K562 (cell line): ENCODE measurements around the gene CDKN1C. TPM values are rescaled to one million over a fixed set of nuclear protein-coding genes. Genes with fewer than 3 reads are reported as not detected.

ENCODE experiments used
- ATAC-seq: fragments of 200-7000 bp; cut with Tn5 transposase; 3 replicates; pipeline ENCODE4 v1.9.1; 2020; ENCODE audit warnings: moderate library complexity
- BruUV-seq: library from RNA; stranded (reverse); fragments of 400-500 nt; replicated peaks from 2 replicates; lab custom pipeline; 2021; lab: Mats Ljungman, UMichigan
- CTCF ChIA-PET: fragments of 300-600 bp; formaldehyde crosslinking; extraction: SDS; loops from one replicate; lab custom pipeline; 2021; ENCODE audit warnings: low intra/inter-chr PET ratio; lab: Yijun Ruan, JAX
- POLR2A ChIA-PET: fragments of 300-600, 350-650 bp; sonication (Branson Sonifier 250); formaldehyde crosslinking; extraction: SDS; loops from one replicate; lab custom pipeline; 2021; ENCODE audit warnings: antibody characterized with exemption, inconsistent platforms; lab: Yijun Ruan, JAX
- DNase-seq, 4 experiments: peaks; one replicate each; pipeline versions ENCODE4 v3.0.0 to v3.0.0-alpha.2; 2011 to 2018; ENCODE audit warnings: low spot score in 3 of 4, mixed read lengths in 3 of 4; ENCODE audit errors: extremely low read depth in 1 of 4
- FAIRE-seq: peaks from 2 replicates; lab custom pipeline; 2011; peaks lifted over from hg19 to GRCh38; lab: Jason Lieb, UNC
- H2AFZ ChIP-seq: 2 replicates; pipeline ENCODE4 v1.6.0; 2011; ENCODE audit warnings: low read depth, low read length, control low read depth, inconsistent platforms
- H3K27ac ChIP-seq: fragments of 200-600 bp; 3 replicates; pipeline ENCODE4 v1.8.0; 2011; ENCODE audit warnings: low read depth, mild to moderate bottlenecking, control low read depth, inconsistent platforms, low read length, moderate library complexity, mixed read lengths; ENCODE audit errors: extremely low read depth
- H3K27me3 ChIP-seq, 2 experiments: fragments of 300-600 bp in 1 of 2; 2 replicates in 1 of 2; 3 replicates in 1 of 2; pipeline versions ENCODE4 v1.6.0 to v1.8.0; 2011; ENCODE audit warnings: inconsistent platforms in 2 of 2, low read length in 2 of 2, mild to moderate bottlenecking in 1 of 2, mixed read lengths in 1 of 2, moderate library complexity in 1 of 2; ENCODE audit not compliant: control insufficient read depth in 2 of 2, insufficient read depth in 2 of 2
- H3K36me3 ChIP-seq: fragments of 300-600 bp; 3 replicates; pipeline ENCODE4 v1.8.0; 2011; ENCODE audit warnings: mild to moderate bottlenecking, low read length, inconsistent platforms; ENCODE audit not compliant: control insufficient read depth, insufficient read depth
- H3K4me1 ChIP-seq, 2 experiments: fragments of 200-600 bp in 1 of 2; replicated peaks in 1 of 2; 2 replicates in 1 of 2; 3 replicates in 1 of 2; pipeline versions ENCODE4 v1.5.1 to v1.8.0; 2011; ENCODE audit warnings: inconsistent platforms in 2 of 2, low read length in 2 of 2, mild to moderate bottlenecking in 1 of 2, mixed read lengths in 1 of 2, moderate library complexity in 1 of 2; ENCODE audit not compliant: control insufficient read depth in 2 of 2, insufficient read depth in 2 of 2
- H3K4me2 ChIP-seq: 2 replicates; pipeline ENCODE4 v1.6.1; 2011; ENCODE audit warnings: low read length, control low read depth, inconsistent platforms, mixed read lengths; ENCODE audit not compliant: insufficient read depth
- H3K4me3 ChIP-seq: fragments of 200-600 bp; sonication (generic), shearing (Covaris generic); 2 replicates; pipeline ENCODE4 v1.5.1; 2016; ENCODE audit warnings: control low read depth, inconsistent platforms
- H3K79me2 ChIP-seq: fragments of 200-600 bp; 3 replicates; pipeline ENCODE4 v1.8.0; 2011; ENCODE audit warnings: low read length, inconsistent platforms; ENCODE audit not compliant: control insufficient read depth, insufficient read depth
- H3K9ac ChIP-seq, 2 experiments: 2 replicates each; pipeline versions ENCODE4 v1.6.0 to v1.6.1; 2011; ENCODE audit warnings: low read depth in 2 of 2, low read length in 2 of 2, control low read depth in 1 of 2, inconsistent platforms in 1 of 2, mild to moderate bottlenecking in 1 of 2, mixed read lengths in 1 of 2; ENCODE audit not compliant: insufficient read depth in 1 of 2
- H3K9me1 ChIP-seq: one replicate; pipeline ENCODE4 v1.6.0; 2011; ENCODE audit warnings: inconsistent platforms, mild to moderate bottlenecking, low read length, moderate library complexity; ENCODE audit not compliant: control insufficient read depth, insufficient read depth
- H3K9me3 ChIP-seq: replicated peaks from 2 replicates; pipeline ENCODE4 v1.5.1; 2011; ENCODE audit warnings: low read depth, low read length, inconsistent platforms; ENCODE audit not compliant: control insufficient read depth, insufficient read depth
- H4K20me1 ChIP-seq: replicated peaks from 2 replicates; pipeline ENCODE4 v1.6.1; 2011; ENCODE audit warnings: low read length, inconsistent platforms, mixed read lengths; ENCODE audit not compliant: control insufficient read depth, insufficient read depth
- ARID2 ChIP-seq: fragments of 450-650 bp; IDR thresholded peaks from 2 replicates; pipeline ENCODE4 v1.6.1; 2017; ENCODE audit warnings: antibody characterized with exemption, mild to moderate bottlenecking
- BCL6 ChIP-seq: fragments of 250-450 bp; sonication (Bioruptor Pico); IDR thresholded peaks from 2 replicates; pipeline ENCODE4 v1.4.0; 2020
- CCNT2 ChIP-seq: IDR thresholded peaks from 2 replicates; pipeline ENCODE4 v1.6.1; 2011; ENCODE audit warnings: borderline replicate concordance, low read depth, mild to moderate bottlenecking, moderate library complexity, mixed read lengths, low read length; ENCODE audit not compliant: insufficient read length; ENCODE audit errors: extremely low read depth
- DPF2 ChIP-seq: fragments of 450-650 bp; IDR thresholded peaks from 2 replicates; pipeline ENCODE4 v1.6.1; 2016
- HDAC6 ChIP-seq: IDR thresholded peaks from 2 replicates; pipeline ENCODE4 v1.6.1; 2012; ENCODE audit warnings: low read depth, mild to moderate bottlenecking, control low read depth, inconsistent platforms, low read length, moderate library complexity
- HNRNPL ChIP-seq: fragments of 200-400 bp; formaldehyde crosslinking; IDR thresholded peaks from 2 replicates; pipeline ENCODE4 v1.6.1; 2017; ENCODE audit warnings: low read depth, mild to moderate bottlenecking, low read length
- RBM17 ChIP-seq: fragments of 200-400 bp; formaldehyde crosslinking; IDR thresholded peaks from 2 replicates; pipeline ENCODE4 v1.6.1; 2017; ENCODE audit warnings: low read depth, mild to moderate bottlenecking, low read length, borderline replicate concordance
- SUPT5H ChIP-seq: fragments of 450-650 bp; IDR thresholded peaks from 2 replicates; pipeline ENCODE4 v1.6.1; 2016
- ZNF311 ChIP-seq: fragments of 250-450 bp; sonication (Bioruptor Pico); IDR thresholded peaks from 2 replicates; pipeline ENCODE4 v1.4.0; 2020; ENCODE audit warnings: mild to moderate bottlenecking, moderate library complexity
- WGBS: fragments of 100-300 bp; shearing (Covaris generic); methylation state at CpG from one replicate; pipeline ENCODE4 v1.1.6; 2016; ENCODE audit warnings: low coverage, mixed read lengths; ENCODE audit not compliant: insufficient coverage; ENCODE audit errors: missing lambda C conversion rate; 5-methylcytosine and 5-hydroxymethylcytosine counted together
- in situ Hi-C: fragments of 300-500 bp; cut with MboI; formaldehyde crosslinking; loops from 4 replicates; pipeline ENCODE4 v1.15.0; 2018; ENCODE audit warnings: inconsistent platforms, mixed read lengths
- intact Hi-C: fragments of 100-400 bp; cut with micrococcal nuclease; formaldehyde crosslinking; loops from 2 replicates; pipeline ENCODE4 v1.14.2; 2022
- polyA plus RNA-seq, 8 experiments: library from polyadenylated mRNA; depleted of rRNA in 4 of 8; stranded (reverse) in 5 of 8; unstranded in 3 of 8; fragments of >200 nt; fragmentation: Nextera tagmentation in 2 of 8; fragmentation: Illumina TruSeq in 1 of 8; extraction: Ambion mirVana in 2 of 8; extraction: Trizol in 1 of 8; gene quantifications; 2 replicates each; pipeline versions ENCODE4 v1.2.1 to v1.2.3, GENCODE V29; 2011 to 2014; ENCODE audit warnings: inconsistent platforms in 1 of 8, missing spikeins in 1 of 8
- total RNA-seq, 7 experiments: library from RNA; depleted of rRNA in 6 of 7; stranded (reverse); fragments of >200 nt in 6 of 7; fragmentation: Illumina TruSeq in 2 of 7; extraction: Trizol in 2 of 7; gene quantifications; 2 replicates each; pipeline versions ENCODE4 v1.2.1 to v1.2.3, GENCODE V29; 2011 to 2021; ENCODE audit warnings: low replicate concordance in 1 of 7
- TF ChIP-seq, protein P1 (sequence below): IDR thresholded peaks from 2 replicates; pipeline ENCODE4 v1.6.1; 2012; ENCODE audit warnings: low read depth, low read length, improper control_type of control experiment, borderline replicate concordance
- TF ChIP-seq, protein P2 (sequence below): fragments of 450-650 bp; IDR thresholded peaks from 2 replicates; pipeline ENCODE4 v1.6.1; 2017; ENCODE audit warnings: antibody characterized with exemption, mild to moderate bottlenecking

CDKN1C gene
- total and polyA plus RNA-seq, 9 of the 15 experiments (the other 6 are each of a cell fraction or from before 2014, with no cell fraction given): 2.8 to 21.1 (median 9.3) TPM

DNA sequence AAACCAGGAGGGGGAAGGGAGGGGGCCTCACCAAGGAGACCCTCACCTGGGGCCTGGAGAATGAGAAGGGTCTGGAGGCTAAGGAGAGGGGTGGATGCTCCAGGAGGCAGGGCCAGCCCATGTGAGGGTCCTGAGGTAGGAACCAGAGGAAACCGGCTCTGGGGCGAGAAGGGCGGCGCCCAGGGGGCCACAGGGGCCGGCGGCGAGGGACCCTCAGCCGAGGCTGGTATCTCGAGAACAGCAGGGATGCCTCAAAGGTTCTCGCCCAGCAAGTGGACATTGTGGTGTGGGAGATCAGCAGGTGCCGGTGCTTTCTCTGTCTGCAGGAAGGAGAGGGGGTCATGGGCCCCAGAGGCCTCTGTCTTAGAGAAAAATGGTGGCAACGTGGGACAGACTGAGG lies 47.9 kb downstream of the CDKN1C start:
- ATAC-seq (no peak), DNase-seq (no peak), FAIRE-seq (no peak)
- Histone ChIP-seq H4K20me1 (no peaks in the 10 kb centered on the region), H2AFZ (no peak overlapping the region), H3K4me1 (peaks cover 10 to 79% of the 10 kb centered on the region in 2 experiments), H3K4me2 (no peak overlapping the region), H3K79me2 (no peaks in the 10 kb centered on the region), H3K36me3 (no peaks in the 10 kb centered on the region), H3K27me3 (peaks cover 0 to 9% of the 10 kb centered on the region in 2 experiments; a peak in 2 of 5 replicates), H3K9me3 (no peaks in the 10 kb centered on the region), H3K9me1 (no peaks in the 10 kb centered on the region), H3K27ac (no peak overlapping the region), H3K9ac (peak overlapping the region in 1 of 2 experiments; percentile 88; a peak in 1 of 4 replicates), H3K4me3 (no peak overlapping the region)
- intact Hi-C loops: no loop called here
- ChIA-PET POLR2A (interaction anchor here (0.7 to 1.0 kb wide), 3 partner anchors 24 to 138 kb away, joined by 3 to 4 read pairs (median 3); partner anchors contain the start of gene KCNQ1OT1), CTCF (no interaction called here)
- in situ Hi-C loops: no loop called here
- BruUV-seq: no TSS peak
- WGBS: 34% methylated on average over 10 of the region's 12 CpGs
- no peak for TF ChIP-seq BCL6 (CRISPR knock-in tag)
- TF ChIP-seq, protein P1, sequence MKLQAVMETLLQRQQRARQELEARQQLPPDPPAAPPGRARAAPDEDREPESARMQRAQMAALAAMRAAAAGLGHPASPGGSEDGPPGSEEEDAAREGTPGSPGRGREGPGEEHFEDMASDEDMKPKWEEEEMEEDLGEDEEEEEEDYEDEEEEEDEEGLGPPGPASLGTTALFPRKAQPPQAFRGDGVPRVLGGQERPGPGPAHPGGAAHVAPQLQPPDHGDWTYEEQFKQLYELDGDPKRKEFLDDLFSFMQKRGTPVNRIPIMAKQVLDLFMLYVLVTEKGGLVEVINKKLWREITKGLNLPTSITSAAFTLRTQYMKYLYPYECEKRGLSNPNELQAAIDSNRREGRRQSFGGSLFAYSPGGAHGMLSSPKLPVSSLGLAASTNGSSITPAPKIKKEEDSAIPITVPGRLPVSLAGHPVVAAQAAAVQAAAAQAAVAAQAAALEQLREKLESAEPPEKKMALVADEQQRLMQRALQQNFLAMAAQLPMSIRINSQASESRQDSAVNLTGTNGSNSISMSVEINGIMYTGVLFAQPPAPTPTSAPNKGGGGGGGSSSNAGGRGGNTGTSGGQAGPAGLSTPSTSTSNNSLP: no peak
- TF ChIP-seq ZNF311 (CRISPR knock-in tag): no peak
- no peak for TF ChIP-seq SUPT5H
- TF ChIP-seq DPF2: no peak
- TF ChIP-seq, protein P2, sequence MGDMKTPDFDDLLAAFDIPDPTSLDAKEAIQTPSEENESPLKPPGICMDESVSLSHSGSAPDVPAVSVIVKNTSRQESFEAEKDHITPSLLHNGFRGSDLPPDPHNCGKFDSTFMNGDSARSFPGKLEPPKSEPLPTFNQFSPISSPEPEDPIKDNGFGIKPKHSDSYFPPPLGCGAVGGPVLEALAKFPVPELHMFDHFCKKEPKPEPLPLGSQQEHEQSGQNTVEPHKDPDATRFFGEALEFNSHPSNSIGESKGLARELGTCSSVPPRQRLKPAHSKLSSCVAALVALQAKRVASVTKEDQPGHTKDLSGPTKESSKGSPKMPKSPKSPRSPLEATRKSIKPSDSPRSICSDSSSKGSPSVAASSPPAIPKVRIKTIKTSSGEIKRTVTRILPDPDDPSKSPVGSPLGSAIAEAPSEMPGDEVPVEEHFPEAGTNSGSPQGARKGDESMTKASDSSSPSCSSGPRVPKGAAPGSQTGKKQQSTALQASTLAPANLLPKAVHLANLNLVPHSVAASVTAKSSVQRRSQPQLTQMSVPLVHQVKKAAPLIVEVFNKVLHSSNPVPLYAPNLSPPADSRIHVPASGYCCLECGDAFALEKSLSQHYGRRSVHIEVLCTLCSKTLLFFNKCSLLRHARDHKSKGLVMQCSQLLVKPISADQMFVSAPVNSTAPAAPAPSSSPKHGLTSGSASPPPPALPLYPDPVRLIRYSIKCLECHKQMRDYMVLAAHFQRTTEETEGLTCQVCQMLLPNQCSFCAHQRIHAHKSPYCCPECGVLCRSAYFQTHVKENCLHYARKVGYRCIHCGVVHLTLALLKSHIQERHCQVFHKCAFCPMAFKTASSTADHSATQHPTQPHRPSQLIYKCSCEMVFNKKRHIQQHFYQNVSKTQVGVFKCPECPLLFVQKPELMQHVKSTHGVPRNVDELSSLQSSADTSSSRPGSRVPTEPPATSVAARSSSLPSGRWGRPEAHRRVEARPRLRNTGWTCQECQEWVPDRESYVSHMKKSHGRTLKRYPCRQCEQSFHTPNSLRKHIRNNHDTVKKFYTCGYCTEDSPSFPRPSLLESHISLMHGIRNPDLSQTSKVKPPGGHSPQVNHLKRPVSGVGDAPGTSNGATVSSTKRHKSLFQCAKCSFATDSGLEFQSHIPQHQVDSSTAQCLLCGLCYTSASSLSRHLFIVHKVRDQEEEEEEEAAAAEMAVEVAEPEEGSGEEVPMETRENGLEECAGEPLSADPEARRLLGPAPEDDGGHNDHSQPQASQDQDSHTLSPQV: no peak
- no peak for TF ChIP-seq HDAC6
- no peak for TF ChIP-seq CCNT2
- no peak for TF ChIP-seq HNRNPL
- no peak for TF ChIP-seq ARID2
- TF ChIP-seq RBM17: no peak
